Tibial nerve (tissue), 4 donors: ENCODE measurements around the gene RTL5.
"Not testable (repeated sequence)": the region's sequence is repeated elsewhere in the genome, so short reads cannot be mapped to it uniquely, and the experiment has no call there.

Source experiments
- CTCF ChIP-seq, 5 experiments: fragments of 200-600 bp in 3 of 5; fragments of 450-650 bp in 2 of 5; sonication (generic) in 3 of 5; IDR thresholded peaks; one replicate each; pipeline ENCODE4 v1.5.1; 2016 to 2019; ENCODE audit warnings: antibody characterized with exemption in 5 of 5, mild to moderate bottlenecking in 3 of 5, moderate library complexity in 2 of 5
- EP300 ChIP-seq, 2 donors: sonication (generic); formaldehyde crosslinking; IDR thresholded peaks; one replicate each; pipeline ENCODE4 v1.6.1; 2017; ENCODE audit warnings: antibody characterized with exemption in 2 of 2, mild to moderate bottlenecking in 1 of 2
- POLR2A ChIP-seq, 2 donors: fragments of 450-650 bp; IDR thresholded peaks; one replicate each; pipeline ENCODE4 v1.6.1; 2017; ENCODE audit warnings: antibody characterized with exemption in 2 of 2, mild to moderate bottlenecking in 2 of 2, moderate library complexity in 2 of 2

GRCh38 chrX:72176289-72176688, 44.6 kb upstream of the RTL5 start:
- TF ChIP-seq POLR2A, CTCF, EP300 (IDR thresholded peaks at IDR 0.05): not testable (repeated sequence)
